Stomach (tissue), 9 donors: ENCODE data around the gene HAL. TPM values are rescaled to one million over a fixed set of nuclear protein-coding genes. Genes with fewer than 3 reads are reported as not detected.

Experiments
- DNase-seq, 2 donors: peaks; one replicate each; pipeline versions ENCODE4 v3.0.0 to v3.0.0-alpha.2; 2013 to 2019
- H3K27ac ChIP-seq, 5 donors: fragments of 200-600 bp in 4 of 5; sonication (generic) in 4 of 5; one replicate each; pipeline ENCODE4 v1.5.1; 2013 to 2019; ENCODE audit warnings: mild to moderate bottlenecking in 1 of 5, moderate library complexity in 1 of 5
- H3K27me3 ChIP-seq, 3 donors: fragments of 200-600 bp; sonication (generic); one replicate each; pipeline ENCODE4 v1.5.1; 2017 to 2019; ENCODE audit warnings: mixed run types in 1 of 3
- H3K36me3 ChIP-seq, 4 donors: fragments of 200-600 bp; sonication (generic); 1 replicate in 3 of 4; 2 replicates in 1 of 4; pipeline ENCODE4 v1.5.1; 2016 to 2019
- H3K4me1 ChIP-seq, 4 donors: fragments of 200-600 bp; sonication (generic); one replicate each; pipeline ENCODE4 v1.5.1; 2016 to 2019
- H3K4me3 ChIP-seq, 4 donors: fragments of 200-600 bp; sonication (generic) in 3 of 4; one replicate each; pipeline ENCODE4 v1.5.1; 2016 to 2019; ENCODE audit warnings: mild to moderate bottlenecking in 1 of 4
- H3K9me3 ChIP-seq, 4 donors: fragments of 200-600 bp; sonication (generic); one replicate each; pipeline ENCODE4 v1.5.1; 2016 to 2019
- EP300 ChIP-seq: sonication (generic); formaldehyde crosslinking; IDR thresholded peaks from one replicate; pipeline ENCODE4 v1.6.1; 2017; ENCODE audit warnings: antibody characterized with exemption
- POLR2A ChIP-seq, 4 donors: fragments of 450-650 bp; IDR thresholded peaks; one replicate each; pipeline ENCODE4 v1.6.1; 2016; ENCODE audit warnings: antibody characterized with exemption in 4 of 4, control low read depth in 2 of 4, mild to moderate bottlenecking in 1 of 4, moderate library complexity in 1 of 4
- POLR2AphosphoS5 ChIP-seq, 3 donors: sonication (generic); formaldehyde crosslinking; IDR thresholded peaks; one replicate each; pipeline ENCODE4 v1.6.1; 2016; ENCODE audit warnings: antibody characterized with exemption in 3 of 3
- WGBS, 5 donors: extraction: QIAGEN DNeasy Blood & Tissue Kit in 3 of 5; methylation state at CpG; one replicate each; pipeline versions ENCODE4 v1.1.5 to v1.1.7; 2013 to 2018; 5-methylcytosine and 5-hydroxymethylcytosine counted together
- intact Hi-C: fragments of 100-400 bp; cut with DNase I; formaldehyde crosslinking; loops from one replicate; pipeline ENCODE4 v1.15.1; 2023; ENCODE audit warnings: low total_unique reads
- polyA plus RNA-seq, 3 donors: library from polyadenylated mRNA; stranded (reverse); fragments of 200-250 nt; gene quantifications; one replicate each; pipeline ENCODE4 v1.2.3, GENCODE V29; 2013
- total RNA-seq, 5 donors: library from RNA; depleted of rRNA; stranded (reverse); fragments of >200 nt; gene quantifications; one replicate each; pipeline versions ENCODE4 v1.1.0 to v1.2.3, GENCODE V29; 2014 to 2016
- TF ChIP-seq, protein P1 (sequence below), 7 experiments: fragments of 450-650 bp in 4 of 7; fragments of 200-600 bp in 3 of 7; sonication (generic) in 3 of 7; IDR thresholded peaks; one replicate each; pipeline ENCODE4 v1.5.1; 2016 to 2019; ENCODE audit warnings: antibody characterized with exemption in 7 of 7, control low read depth in 2 of 7, mild to moderate bottlenecking in 1 of 7
- donor health status: healthy with polysubstance abuse.
- donor health status: Bipolar disorder and iron deficiency.
- donor health status: healthy.

HAL gene
- total and polyA plus RNA-seq, 8 donors, result 0.23 to 85.8 (median 1.8) TPM; not detected in 4

DNA sequence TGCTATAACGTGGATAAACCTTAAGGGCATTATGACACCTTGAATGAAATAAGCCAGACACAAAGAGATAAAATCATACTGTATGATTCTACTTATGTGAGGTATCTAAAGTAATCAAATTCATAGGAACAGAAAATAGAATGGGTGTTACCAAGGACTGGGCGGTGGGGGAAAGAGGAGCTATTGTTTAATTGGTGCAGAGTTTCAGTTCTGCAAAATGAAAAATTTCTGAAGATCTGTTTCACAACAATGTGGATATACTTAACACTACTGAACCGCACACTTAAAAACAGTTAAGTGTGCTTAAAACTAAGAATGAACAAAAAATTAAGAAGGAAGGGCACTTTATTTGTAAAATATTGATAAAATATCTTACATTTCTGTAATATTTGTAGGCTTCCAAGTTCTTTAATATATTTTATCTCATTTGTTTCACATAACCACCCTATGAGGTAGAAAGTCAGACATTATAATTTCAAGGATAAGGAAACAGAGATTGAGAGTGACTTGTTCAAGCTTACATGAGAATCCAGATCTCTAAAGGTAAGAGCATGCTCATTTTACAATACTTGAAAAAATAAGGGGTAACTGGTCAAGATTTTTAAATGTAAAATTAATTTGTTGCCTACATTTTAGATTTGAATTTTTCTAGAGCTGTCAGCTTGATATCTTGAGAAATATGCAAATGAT lies 24.3 kb upstream of the HAL start:
- Histone ChIP-seq H3K27ac (no peak overlapping the region), H3K36me3 (peaks cover 18 to 99% (median 98%) of the 10 kb centered on the region in 4 donors), H3K9me3 (no peaks in the 10 kb centered on the region), H3K4me1 (no peaks in the 10 kb centered on the region), H3K27me3 (no peaks in the 10 kb centered on the region), H3K4me3 (no peak overlapping the region)
- TF ChIP-seq POLR2A (IDR thresholded peaks at IDR 0.05) (no peak), EP300 (no peak), POLR2AphosphoS5 (IDR thresholded peaks at IDR 0.05) (no peak)
- TF ChIP-seq, protein P1, sequence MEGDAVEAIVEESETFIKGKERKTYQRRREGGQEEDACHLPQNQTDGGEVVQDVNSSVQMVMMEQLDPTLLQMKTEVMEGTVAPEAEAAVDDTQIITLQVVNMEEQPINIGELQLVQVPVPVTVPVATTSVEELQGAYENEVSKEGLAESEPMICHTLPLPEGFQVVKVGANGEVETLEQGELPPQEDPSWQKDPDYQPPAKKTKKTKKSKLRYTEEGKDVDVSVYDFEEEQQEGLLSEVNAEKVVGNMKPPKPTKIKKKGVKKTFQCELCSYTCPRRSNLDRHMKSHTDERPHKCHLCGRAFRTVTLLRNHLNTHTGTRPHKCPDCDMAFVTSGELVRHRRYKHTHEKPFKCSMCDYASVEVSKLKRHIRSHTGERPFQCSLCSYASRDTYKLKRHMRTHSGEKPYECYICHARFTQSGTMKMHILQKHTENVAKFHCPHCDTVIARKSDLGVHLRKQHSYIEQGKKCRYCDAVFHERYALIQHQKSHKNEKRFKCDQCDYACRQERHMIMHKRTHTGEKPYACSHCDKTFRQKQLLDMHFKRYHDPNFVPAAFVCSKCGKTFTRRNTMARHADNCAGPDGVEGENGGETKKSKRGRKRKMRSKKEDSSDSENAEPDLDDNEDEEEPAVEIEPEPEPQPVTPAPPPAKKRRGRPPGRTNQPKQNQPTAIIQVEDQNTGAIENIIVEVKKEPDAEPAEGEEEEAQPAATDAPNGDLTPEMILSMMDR (IDR thresholded peaks at IDR 0.05), result no peak
- WGBS, 5 donors, result 75 to 95% (median 88%) methylated on average over 3 of the region's 3 CpGs
- DNase-seq, result no peak
- intact Hi-C loops, result no loop called here

DNA sequence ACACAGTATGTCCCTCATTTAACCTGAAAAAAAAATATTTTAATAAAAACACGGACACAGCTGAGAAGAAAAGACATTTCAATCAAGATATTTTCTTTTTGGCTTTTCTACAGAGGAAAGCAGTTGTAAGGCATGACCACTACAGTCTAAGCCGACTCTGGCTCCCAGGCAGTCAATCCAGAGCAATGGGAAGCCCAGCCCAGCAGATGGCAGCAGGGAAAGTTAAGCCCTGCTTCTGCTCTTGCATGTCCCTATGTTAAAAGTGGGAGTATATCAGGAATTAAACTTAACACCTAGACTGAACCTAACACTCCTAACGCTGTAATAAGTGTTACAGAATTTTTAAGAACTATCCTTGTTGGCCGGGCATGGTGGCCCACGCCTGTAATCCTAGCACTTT lies 19.5 kb upstream of the HAL start:
- DNase-seq, result peak; percentile 32 to 66
- Histone ChIP-seq H3K4me3 (no peak overlapping the region), H3K4me1 (no peaks in the 10 kb centered on the region), H3K27ac (no peak overlapping the region), H3K27me3 (no peaks in the 10 kb centered on the region), H3K36me3 (peaks cover 27 to 99% (median 98%) of the 10 kb centered on the region in 4 donors), H3K9me3 (no peaks in the 10 kb centered on the region)
- intact Hi-C loops, result no loop called here
- WGBS, 5 donors, result 69 to 81% (median 73%) methylated on average over 5 of the region's 5 CpGs
- TF ChIP-seq, protein P1 (IDR thresholded peaks at IDR 0.05), result peak in 2 of 7 experiments; percentile 8 to 19
- TF ChIP-seq POLR2A (IDR thresholded peaks at IDR 0.05) (no peak), EP300 (no peak), POLR2AphosphoS5 (IDR thresholded peaks at IDR 0.05) (no peak)

DNA sequence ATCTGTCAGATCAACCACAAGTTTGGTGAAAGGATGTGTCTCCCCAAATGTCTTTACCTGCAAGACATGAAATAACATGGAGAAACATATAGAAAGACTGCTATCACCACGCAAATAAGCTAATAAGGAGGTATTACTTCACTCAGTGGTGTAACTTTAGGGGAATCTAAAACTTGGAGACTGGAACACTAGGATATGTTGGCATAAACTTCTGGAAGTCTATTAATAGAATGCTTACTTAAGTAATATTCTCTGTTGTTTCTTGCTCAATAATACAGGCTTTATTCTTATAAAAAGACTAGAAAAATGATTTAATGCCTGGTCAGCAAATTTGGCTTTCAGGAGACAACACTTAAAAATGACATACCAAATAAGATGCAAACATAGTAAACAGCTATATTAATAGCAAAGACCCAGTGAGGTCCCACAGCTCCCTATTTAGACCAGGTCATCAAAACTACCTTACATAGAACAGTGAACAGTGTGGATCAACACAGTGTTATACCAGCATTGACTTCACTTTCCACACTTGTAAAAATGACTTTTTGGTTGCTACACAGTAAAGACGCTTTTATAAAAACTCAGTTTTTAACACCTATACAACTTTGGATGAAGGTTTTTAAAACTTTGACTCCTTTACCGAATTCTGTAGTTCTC lies 18.9 kb upstream of the HAL start:
- Histone ChIP-seq H3K4me3 (no peak overlapping the region), H3K27ac (no peak overlapping the region), H3K36me3 (peaks cover 26 to 99% (median 98%) of the 10 kb centered on the region in 4 donors), H3K27me3 (no peaks in the 10 kb centered on the region), H3K9me3 (no peaks in the 10 kb centered on the region), H3K4me1 (no peaks in the 10 kb centered on the region)
- intact Hi-C loops, result no loop called here
- no peak for DNase-seq
- TF ChIP-seq POLR2AphosphoS5 (IDR thresholded peaks at IDR 0.05), result no peak
- TF ChIP-seq, protein P1 (IDR thresholded peaks at IDR 0.05), result no peak
- 87 to 94% (median 93%) methylated on average over 3 of the region's 3 CpGs for WGBS, 5 donors

DNA sequence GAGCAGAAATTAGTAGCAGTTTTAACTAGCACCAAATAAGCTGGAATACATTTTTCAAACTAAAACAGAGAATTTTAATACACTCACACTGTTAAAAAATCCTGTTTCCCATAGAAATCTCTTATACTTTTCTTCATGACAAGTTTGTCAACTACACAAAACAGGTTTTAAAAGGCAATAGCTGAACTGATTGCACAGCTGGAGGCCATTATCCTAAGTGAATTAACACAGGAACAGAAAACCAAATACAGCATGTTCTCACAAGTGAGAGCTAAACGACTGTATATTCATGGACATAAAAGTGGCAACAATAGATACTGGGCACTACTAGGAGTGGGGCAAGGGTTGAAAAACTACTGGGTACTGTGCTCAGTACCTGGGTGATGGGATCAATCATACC lies 11.6 kb upstream of the HAL start:
- no peak for TF ChIP-seq EP300
- no peak for TF ChIP-seq POLR2AphosphoS5 (IDR thresholded peaks at IDR 0.05)
- no peak for TF ChIP-seq POLR2A (IDR thresholded peaks at IDR 0.05)
- TF ChIP-seq, protein P1 (IDR thresholded peaks at IDR 0.05), result no peak
- Histone ChIP-seq H3K27me3 (no peaks in the 10 kb centered on the region), H3K4me3 (no peak overlapping the region), H3K4me1 (no peaks in the 10 kb centered on the region), H3K36me3 (peaks cover 60 to 99% (median 97%) of the 10 kb centered on the region in 4 donors), H3K27ac (no peak overlapping the region), H3K9me3 (no peaks in the 10 kb centered on the region)
- DNase-seq, result no peak
- WGBS, 5 donors, result 21 to 58% (median 42%) methylated on average over 1 of the region's 1 CpG
- intact Hi-C loops, result no loop called here
